MM.1S (cell line): ENCODE measurements around the gene SCN4B.

Experiments
- DNase-seq: peaks from one replicate; pipeline ENCODE4 v3.0.0-alpha.2; 2015
- H2AFZ ChIP-seq: fragments of 300-600 bp; sonication (generic); 2 replicates; pipeline ENCODE4 v1.6.0; 2016; ENCODE audit warnings: antibody characterized with exemption, low read length
- H3F3A ChIP-seq: fragments of 300-600 bp; sonication (generic); 2 replicates; pipeline ENCODE4 v1.6.1; 2016; ENCODE audit warnings: mild to moderate bottlenecking, antibody characterized with exemption, low read length, moderate library complexity, mixed read lengths; ENCODE audit not compliant: insufficient read depth
- H3K27ac ChIP-seq: fragments of 300-600 bp; sonication (generic); 2 replicates; pipeline ENCODE4 v1.5.1; 2016; ENCODE audit warnings: mild to moderate bottlenecking, low read length
- H3K27me3 ChIP-seq: fragments of 300-600 bp; sonication (generic); replicated peaks from 2 replicates; pipeline ENCODE4 v1.6.0; 2016; ENCODE audit warnings: low read length; ENCODE audit not compliant: insufficient read depth
- H3K36me3 ChIP-seq: fragments of 300-600 bp; sonication (generic); replicated peaks from 2 replicates; pipeline ENCODE4 v1.6.1; 2016; ENCODE audit warnings: mild to moderate bottlenecking, low read length, mixed read lengths; ENCODE audit not compliant: insufficient read depth
- H3K4me1 ChIP-seq: fragments of 300-600 bp; sonication (generic); 2 replicates; pipeline ENCODE4 v1.6.1; 2016; ENCODE audit warnings: low read length, mixed read lengths
- H3K4me2 ChIP-seq: fragments of 300-600 bp; sonication (generic); 2 replicates; pipeline ENCODE4 v1.6.0; 2016; ENCODE audit warnings: low read depth, low read length
- H3K4me3 ChIP-seq: fragments of 300-600 bp; sonication (generic); 2 replicates; pipeline ENCODE4 v1.5.1; 2016; ENCODE audit warnings: low read length, mixed read lengths
- H3K79me2 ChIP-seq: fragments of 300-600 bp; sonication (generic); 2 replicates; pipeline ENCODE4 v1.6.1; 2016; ENCODE audit warnings: mixed run types, low read length, mixed read lengths
- H3K9ac ChIP-seq: fragments of 300-600 bp; sonication (generic); 2 replicates; pipeline ENCODE4 v1.6.1; 2016; ENCODE audit warnings: low read length, mixed read lengths
- H3K9me2 ChIP-seq: fragments of 300-600 bp; sonication (generic); replicated peaks from 2 replicates; pipeline ENCODE4 v1.6.1; 2016; ENCODE audit warnings: mild to moderate bottlenecking, low read length, mixed read lengths; ENCODE audit not compliant: insufficient read depth
- H3K9me3 ChIP-seq: fragments of 300-600 bp; sonication (generic); replicated peaks from 2 replicates; pipeline ENCODE4 v1.6.1; 2016; ENCODE audit warnings: mild to moderate bottlenecking, low read length, mixed read lengths; ENCODE audit not compliant: insufficient read depth
- H4K20me1 ChIP-seq: fragments of 300-600 bp; sonication (generic); 2 replicates; pipeline ENCODE4 v1.6.1; 2016; ENCODE audit warnings: mild to moderate bottlenecking, low read length, moderate library complexity, mixed read lengths; ENCODE audit not compliant: insufficient read depth
- CTCF ChIP-seq: fragments of 300-600 bp; sonication (generic); IDR thresholded peaks from 2 replicates; pipeline ENCODE4 v1.5.1; 2016; ENCODE audit warnings: antibody characterized with exemption, low read length, mixed read lengths
- EZH2 ChIP-seq: fragments of 300-600 bp; sonication (generic); optimal IDR thresholded peaks from 2 replicates; pipeline ENCODE3; 2017; ENCODE audit warnings: low read depth, mild to moderate bottlenecking, antibody characterized with exemption, low read length, mixed read lengths
- EZH2phosphoT487 ChIP-seq: fragments of 300-600 bp; sonication (generic); IDR thresholded peaks from 2 replicates; pipeline ENCODE4 v1.6.1; 2018; ENCODE audit warnings: antibody characterized with exemption, low read length

Gene SCN4B

DNA sequence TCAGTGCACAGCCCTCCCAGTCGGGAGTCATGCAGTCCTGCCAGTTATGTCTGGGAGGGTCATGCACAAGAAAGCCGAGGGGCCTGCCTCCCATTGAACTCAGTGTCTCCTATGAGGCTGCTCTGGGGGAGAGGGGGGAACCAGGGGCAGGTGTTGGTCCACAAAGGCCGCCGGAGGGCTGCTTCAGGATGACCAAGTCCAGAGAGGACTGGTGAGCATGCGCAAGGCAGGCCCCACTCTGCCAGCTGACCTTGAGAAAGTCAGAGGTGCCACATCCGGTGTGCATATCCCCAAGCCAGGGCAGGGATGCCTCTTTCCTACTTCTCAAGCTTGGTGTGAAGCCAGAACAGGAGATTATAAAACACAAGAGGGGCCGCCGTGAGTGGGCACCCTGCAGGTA, 4.4 kb downstream of the SCN4B start:
- no peak overlapping the region for H3K9ac ChIP-seq
- no peaks in the 10 kb centered on the region for H3K9me3 ChIP-seq
- no peak overlapping the region for H3K27ac ChIP-seq
- no peaks in the 10 kb centered on the region for H4K20me1 ChIP-seq
- H3K36me3 ChIP-seq: no peaks in the 10 kb centered on the region
- DNase-seq: no peak
- TF ChIP-seq CTCF: no peak
- TF ChIP-seq EZH2: no peak
- TF ChIP-seq EZH2phosphoT487: no peak
- no peak overlapping the region for H3K4me3 ChIP-seq
- peaks cover 68% of the 10 kb centered on the region for H3K27me3 ChIP-seq
- no peaks in the 10 kb centered on the region for H3K9me2 ChIP-seq
- no peaks in the 10 kb centered on the region; the same call in 1 of the 2 replicates for H3K4me1 ChIP-seq
- H3K79me2 ChIP-seq: no peaks in the 10 kb centered on the region
- no peak overlapping the region for H3K4me2 ChIP-seq
- no peaks in the 10 kb centered on the region for H3F3A ChIP-seq
- no peak overlapping the region for H2AFZ ChIP-seq

DNA sequence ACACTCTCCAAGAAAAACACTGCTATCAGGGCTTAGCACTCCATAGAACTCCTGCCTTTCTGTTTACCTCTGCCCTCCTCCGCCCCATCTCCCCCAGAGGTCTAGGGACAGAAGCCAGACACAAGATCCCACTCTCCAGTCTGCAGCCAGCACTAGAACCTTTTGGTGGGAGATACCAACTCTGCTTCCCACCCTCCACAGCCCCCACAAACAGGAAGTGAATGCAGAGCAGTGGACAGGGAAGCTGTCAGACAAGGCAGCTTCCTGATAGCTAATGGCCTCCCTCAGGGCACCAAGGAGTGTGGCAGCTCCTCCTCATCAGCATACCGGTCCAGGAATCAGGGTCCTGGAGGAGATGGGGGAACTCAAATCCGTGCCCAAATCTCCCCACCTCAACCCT, 5.1 kb downstream of the SCN4B start:
- Histone ChIP-seq H3K9me2 (no peaks in the 10 kb centered on the region), H3K9ac (no peak overlapping the region), H2AFZ (no peak overlapping the region), H3K27me3 (peaks cover 68% of the 10 kb centered on the region), H3K36me3 (no peaks in the 10 kb centered on the region), H3K4me2 (no peak overlapping the region), H3K27ac (no peak overlapping the region), H3K4me1 (no peaks in the 10 kb centered on the region; the same call in 1 of the 2 replicates), H3F3A (no peaks in the 10 kb centered on the region), H4K20me1 (no peaks in the 10 kb centered on the region), H3K79me2 (no peaks in the 10 kb centered on the region), H3K9me3 (no peaks in the 10 kb centered on the region), H3K4me3 (no peak overlapping the region)
- TF ChIP-seq EZH2phosphoT487: no peak
- no peak for TF ChIP-seq EZH2
- TF ChIP-seq CTCF: no peak
- no peak for DNase-seq

GRCh38 chr11:118146554-118146953, 6.1 kb downstream of the SCN4B start:
- peaks cover 68% of the 10 kb centered on the region for H3K27me3 ChIP-seq
- H3K4me2 ChIP-seq: no peak overlapping the region
- H3K27ac ChIP-seq: no peak overlapping the region
- no peaks in the 10 kb centered on the region for H3K79me2 ChIP-seq
- H3K9me2 ChIP-seq: no peaks in the 10 kb centered on the region
- H3K4me1 ChIP-seq: no peaks in the 10 kb centered on the region; the same call in 1 of the 2 replicates
- DNase-seq: no peak
- H4K20me1 ChIP-seq: no peaks in the 10 kb centered on the region
- no peaks in the 10 kb centered on the region for H3K9me3 ChIP-seq
- TF ChIP-seq EZH2phosphoT487: no peak
- TF ChIP-seq CTCF: no peak
- TF ChIP-seq EZH2: no peak
- H3K9ac ChIP-seq: no peak overlapping the region
- H3F3A ChIP-seq: no peaks in the 10 kb centered on the region
- H3K36me3 ChIP-seq: no peaks in the 10 kb centered on the region
- H2AFZ ChIP-seq: no peak overlapping the region
- H3K4me3 ChIP-seq: no peak overlapping the region
